GM12891 (cell line): ENCODE measurements around the gene ARHGAP26.

ENCODE experiments used
- POLR2A ChIP-seq: IDR thresholded peaks from 2 replicates; pipeline ENCODE4 v1.6.1; 2011; ENCODE audit warnings: low read depth, low read length, control low read depth
- POLR2AphosphoS5 ChIP-seq: IDR thresholded peaks from 2 replicates; pipeline ENCODE4 v1.6.1; 2011; ENCODE audit warnings: low read depth, low read length, control low read depth

DNA sequence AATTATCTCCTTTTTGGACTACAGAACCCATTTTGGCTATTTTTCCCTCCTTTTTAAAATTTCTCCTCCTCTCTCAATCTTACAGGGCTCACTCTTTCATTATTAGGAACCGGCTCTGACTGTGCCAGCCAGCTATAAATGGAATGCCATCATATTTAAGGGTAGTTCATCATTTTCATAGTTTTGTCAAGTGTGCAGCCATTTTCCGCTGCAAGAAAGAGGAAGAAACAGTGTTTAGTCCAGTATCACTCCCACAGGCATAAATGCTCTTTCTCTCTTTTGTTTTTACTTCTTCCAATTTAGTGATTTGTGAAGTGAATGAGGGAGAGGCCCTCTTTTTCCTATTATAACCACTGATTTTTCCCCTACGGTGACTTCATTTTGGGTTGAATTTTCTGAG lies 343.3 kb downstream of the ARHGAP26 start:
- TF ChIP-seq POLR2AphosphoS5 (no peak), POLR2A (no peak)
